Neural cell (in vitro differentiated cells): Measurements from ENCODE around the gene TRMT1. TPM values are rescaled to one million over a fixed set of nuclear protein-coding genes. Genes with fewer than 3 reads are reported as not detected.

Experiments used
- H2AFZ ChIP-seq: fragments of 200-600, 300-800 bp; sonication (generic), shearing (Covaris generic); 2 replicates; pipeline ENCODE4 v1.6.0; 2014; ENCODE audit warnings: low read depth, mild to moderate bottlenecking, antibody characterized with exemption, low read length, moderate library complexity
- H3F3A ChIP-seq: fragments of 200-600 bp; shearing (Covaris generic); 2 replicates; pipeline ENCODE4 v1.6.1; 2016; ENCODE audit warnings: mild to moderate bottlenecking, moderate library complexity, mixed read lengths, antibody characterized with exemption, low read length; ENCODE audit not compliant: insufficient read depth, poor library complexity, severe bottlenecking
- H3K27ac ChIP-seq: fragments of 200-600, 300-800 bp; sonication (generic), shearing (Covaris generic); 2 replicates; pipeline ENCODE4 v1.5.1; 2014; ENCODE audit warnings: mild to moderate bottlenecking, low read length, moderate library complexity
- H3K27me3 ChIP-seq: fragments of 300-800, 200-600 bp; sonication (generic), shearing (Covaris generic); 2 replicates; pipeline ENCODE4 v1.6.0; 2014; ENCODE audit warnings: mild to moderate bottlenecking, low read depth, low read length, moderate library complexity; ENCODE audit not compliant: insufficient read depth
- H3K36me3 ChIP-seq: fragments of 300-800, 200-600 bp; sonication (generic), shearing (Covaris generic); 2 replicates; pipeline ENCODE4 v1.5.1; 2014; ENCODE audit warnings: mild to moderate bottlenecking, antibody characterized with exemption, low read length, moderate library complexity; ENCODE audit not compliant: insufficient read depth
- H3K4me2 ChIP-seq: fragments of 300-800, 200-600 bp; sonication (generic), shearing (Covaris generic); 2 replicates; pipeline ENCODE4 v1.6.0; 2014; ENCODE audit warnings: mild to moderate bottlenecking, low read length
- H3K4me3 ChIP-seq: fragments of 300-800, 200-600 bp; sonication (generic), shearing (Covaris generic); 2 replicates; pipeline ENCODE4 v1.5.1; 2014; ENCODE audit warnings: mild to moderate bottlenecking, low read length, moderate library complexity
- H3K79me2 ChIP-seq: fragments of 200-600 bp; shearing (Covaris generic); replicated peaks from 2 replicates; pipeline ENCODE4 v1.6.0; 2014; ENCODE audit warnings: mild to moderate bottlenecking, low read length, moderate library complexity; ENCODE audit not compliant: insufficient read depth
- H3K9ac ChIP-seq: fragments of 300-800, 200-600 bp; sonication (generic), shearing (Covaris generic); 2 replicates; pipeline ENCODE4 v1.6.1; 2016; ENCODE audit warnings: mild to moderate bottlenecking, low read length, mixed read lengths
- H3K9me2 ChIP-seq: fragments of 200-600 bp; shearing (Covaris generic); 2 replicates; pipeline ENCODE4 v1.6.1; 2016; ENCODE audit warnings: mild to moderate bottlenecking, low read length, mixed read lengths; ENCODE audit not compliant: insufficient read depth
- H3K9me3 ChIP-seq: fragments of 200-600, 300-800 bp; sonication (generic), shearing (Covaris generic); 2 replicates; pipeline ENCODE4 v1.6.1; 2016; ENCODE audit warnings: mild to moderate bottlenecking, mixed run types, low read length, moderate library complexity, mixed read lengths
- H4K20me1 ChIP-seq: fragments of 200-600 bp; shearing (Covaris generic); 2 replicates; pipeline ENCODE4 v1.6.1; 2016; ENCODE audit warnings: mild to moderate bottlenecking, mixed run types; ENCODE audit not compliant: insufficient read depth
- EP300 ChIP-seq: fragments of 450-650 bp; conservative IDR thresholded peaks from 2 replicates; pipeline ENCODE4 v1.6.1; 2014; ENCODE audit warnings: antibody characterized with exemption, mild to moderate bottlenecking, moderate library complexity; ENCODE audit not compliant: poor library complexity, severe bottlenecking
- EZH2 ChIP-seq: fragments of 200-600, 300-800 bp; shearing (Covaris generic), sonication (generic); IDR thresholded peaks from 2 replicates; pipeline ENCODE4 v1.6.1; 2014; ENCODE audit warnings: antibody characterized with exemption, low read length, borderline replicate concordance, mild to moderate bottlenecking; ENCODE audit not compliant: insufficient read depth, poor library complexity, severe bottlenecking
- MXI1 ChIP-seq: fragments of 450-650 bp; conservative IDR thresholded peaks from 2 replicates; pipeline ENCODE4 v1.6.1; 2014; ENCODE audit warnings: antibody characterized with exemption, mild to moderate bottlenecking; ENCODE audit not compliant: poor library complexity, severe bottlenecking
- RAD21 ChIP-seq: fragments of 450-650 bp; conservative IDR thresholded peaks from 2 replicates; pipeline ENCODE4 v1.6.1; 2014; ENCODE audit warnings: antibody characterized with exemption, mild to moderate bottlenecking, moderate library complexity
- SMC3 ChIP-seq: fragments of 450-650 bp; conservative IDR thresholded peaks from 2 replicates; pipeline ENCODE4 v1.6.1; 2014; ENCODE audit warnings: antibody characterized with exemption, mild to moderate bottlenecking, moderate library complexity; ENCODE audit not compliant: poor library complexity
- TAF1 ChIP-seq: IDR thresholded peaks from 2 replicates; pipeline ENCODE4 v1.6.1; 2012; ENCODE audit warnings: low read depth
- polyA plus RNA-seq: library from polyadenylated mRNA; depleted of rRNA; stranded (reverse); fragments of >200 nt; gene quantifications from 2 replicates; pipeline ENCODE4 v1.2.3, GENCODE V29; 2014
- TF ChIP-seq, protein P1 (sequence below): IDR thresholded peaks from 2 replicates; pipeline ENCODE4 v1.6.1; 2012; ENCODE audit warnings: borderline replicate concordance
- TF ChIP-seq, protein P2 (sequence below): fragments of 450-650 bp; IDR thresholded peaks from 2 replicates; pipeline ENCODE4 v1.5.1; 2014; ENCODE audit warnings: antibody characterized with exemption, mild to moderate bottlenecking, moderate library complexity; ENCODE audit not compliant: poor library complexity, severe bottlenecking

The TRMT1 gene
- polyA plus RNA-seq, 1 donor from 2014 or later: 94.4 TPM

DNA sequence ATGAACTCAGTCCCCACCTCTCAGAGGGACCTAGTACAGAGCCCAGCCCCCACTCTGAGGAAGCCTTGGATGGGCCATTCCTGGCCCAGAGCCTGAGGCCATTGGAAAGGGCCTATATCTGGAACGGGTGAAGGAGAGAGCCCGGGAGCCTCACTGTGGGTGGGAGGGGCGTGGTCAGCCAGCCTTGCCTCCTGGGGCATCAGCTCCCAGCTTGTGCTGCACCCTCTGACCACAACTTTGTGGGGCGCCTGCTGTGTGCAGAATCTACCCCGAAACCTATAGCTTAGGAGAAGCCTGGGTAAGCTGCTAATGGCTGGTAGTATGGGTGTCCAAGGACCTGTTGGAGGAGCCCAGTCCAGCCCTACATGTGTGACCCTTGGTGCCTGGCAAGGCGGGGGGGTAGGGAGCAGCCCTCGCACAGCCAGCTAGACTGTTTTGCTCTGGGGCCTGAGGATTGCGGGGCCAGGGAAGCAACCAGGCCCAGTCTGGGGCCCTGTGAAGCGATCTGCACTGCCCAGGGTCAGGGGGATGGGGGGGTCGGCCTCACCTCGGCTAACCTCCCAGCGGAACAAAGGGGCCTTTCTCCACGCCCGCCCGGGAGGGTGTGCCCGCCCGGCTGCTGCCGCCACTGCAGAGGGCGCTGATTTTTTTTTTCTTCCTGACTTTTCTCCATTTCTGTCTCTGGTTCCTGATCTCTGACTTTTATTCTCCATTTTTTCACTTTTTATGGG is 56.1 kb downstream of the TRMT1 start:
- H2AFZ ChIP-seq: no peak overlapping the region
- H3K4me2 ChIP-seq: no peak overlapping the region
- H3K9me3 ChIP-seq: no peaks in the 10 kb centered on the region
- no peak for TF ChIP-seq SMC3
- no peak for TF ChIP-seq EZH2
- no peak for TF ChIP-seq MXI1
- no peak for TF ChIP-seq EP300
- no peak for TF ChIP-seq RAD21
- TF ChIP-seq, protein P1, sequence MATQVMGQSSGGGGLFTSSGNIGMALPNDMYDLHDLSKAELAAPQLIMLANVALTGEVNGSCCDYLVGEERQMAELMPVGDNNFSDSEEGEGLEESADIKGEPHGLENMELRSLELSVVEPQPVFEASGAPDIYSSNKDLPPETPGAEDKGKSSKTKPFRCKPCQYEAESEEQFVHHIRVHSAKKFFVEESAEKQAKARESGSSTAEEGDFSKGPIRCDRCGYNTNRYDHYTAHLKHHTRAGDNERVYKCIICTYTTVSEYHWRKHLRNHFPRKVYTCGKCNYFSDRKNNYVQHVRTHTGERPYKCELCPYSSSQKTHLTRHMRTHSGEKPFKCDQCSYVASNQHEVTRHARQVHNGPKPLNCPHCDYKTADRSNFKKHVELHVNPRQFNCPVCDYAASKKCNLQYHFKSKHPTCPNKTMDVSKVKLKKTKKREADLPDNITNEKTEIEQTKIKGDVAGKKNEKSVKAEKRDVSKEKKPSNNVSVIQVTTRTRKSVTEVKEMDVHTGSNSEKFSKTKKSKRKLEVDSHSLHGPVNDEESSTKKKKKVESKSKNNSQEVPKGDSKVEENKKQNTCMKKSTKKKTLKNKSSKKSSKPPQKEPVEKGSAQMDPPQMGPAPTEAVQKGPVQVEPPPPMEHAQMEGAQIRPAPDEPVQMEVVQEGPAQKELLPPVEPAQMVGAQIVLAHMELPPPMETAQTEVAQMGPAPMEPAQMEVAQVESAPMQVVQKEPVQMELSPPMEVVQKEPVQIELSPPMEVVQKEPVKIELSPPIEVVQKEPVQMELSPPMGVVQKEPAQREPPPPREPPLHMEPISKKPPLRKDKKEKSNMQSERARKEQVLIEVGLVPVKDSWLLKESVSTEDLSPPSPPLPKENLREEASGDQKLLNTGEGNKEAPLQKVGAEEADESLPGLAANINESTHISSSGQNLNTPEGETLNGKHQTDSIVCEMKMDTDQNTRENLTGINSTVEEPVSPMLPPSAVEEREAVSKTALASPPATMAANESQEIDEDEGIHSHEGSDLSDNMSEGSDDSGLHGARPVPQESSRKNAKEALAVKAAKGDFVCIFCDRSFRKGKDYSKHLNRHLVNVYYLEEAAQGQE: no peak
- no peak for TF ChIP-seq TAF1
- H3K9me2 ChIP-seq: no peaks in the 10 kb centered on the region
- peak overlapping the region; percentile 69 for H3K4me3 ChIP-seq
- H3K36me3 ChIP-seq: no peaks in the 10 kb centered on the region
- no peak overlapping the region for H3K9ac ChIP-seq
- H3K27me3 ChIP-seq: peaks cover 84% of the 10 kb centered on the region
- no peaks in the 10 kb centered on the region for H3F3A ChIP-seq
- H4K20me1 ChIP-seq: no peaks in the 10 kb centered on the region
- no peak overlapping the region for H3K27ac ChIP-seq
- H3K79me2 ChIP-seq: no peaks in the 10 kb centered on the region

DNA sequence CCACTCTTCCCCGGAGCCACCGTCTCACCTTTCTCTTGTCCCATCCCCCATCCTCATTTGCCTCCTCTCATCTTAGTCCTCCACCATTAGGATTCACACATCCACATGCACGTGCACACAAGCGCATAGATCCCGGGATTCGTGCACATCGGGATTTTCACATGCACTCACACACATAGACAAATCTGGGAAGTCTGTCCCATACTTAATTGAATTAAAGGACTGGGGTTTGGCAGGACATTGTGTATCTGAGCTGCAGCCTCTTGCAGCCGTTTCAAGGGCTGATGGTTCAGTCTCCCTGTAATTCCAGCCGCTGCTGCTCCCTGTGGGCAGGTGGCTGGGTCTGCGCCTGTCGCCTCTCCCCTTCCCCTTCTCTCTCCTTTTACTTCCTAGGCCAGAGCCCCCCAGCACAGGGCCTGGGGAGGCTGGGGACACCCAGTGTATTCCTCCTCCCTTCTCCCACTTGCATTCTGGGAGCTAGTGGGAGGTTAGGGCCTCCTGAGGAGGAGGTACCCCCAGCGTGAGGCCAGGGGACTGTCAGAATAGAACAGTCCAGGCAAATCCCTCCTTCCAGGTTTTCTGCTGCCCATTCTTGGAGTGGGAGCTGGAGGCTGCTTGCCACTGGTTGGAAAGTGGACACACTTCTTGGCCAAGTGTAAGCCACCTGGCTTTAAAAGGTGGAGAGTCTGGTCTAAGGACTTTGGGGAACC is 57.4 kb downstream of the TRMT1 start:
- Histone ChIP-seq H4K20me1 (no peaks in the 10 kb centered on the region), H3K9me3 (no peaks in the 10 kb centered on the region)
- TF ChIP-seq, protein P2, sequence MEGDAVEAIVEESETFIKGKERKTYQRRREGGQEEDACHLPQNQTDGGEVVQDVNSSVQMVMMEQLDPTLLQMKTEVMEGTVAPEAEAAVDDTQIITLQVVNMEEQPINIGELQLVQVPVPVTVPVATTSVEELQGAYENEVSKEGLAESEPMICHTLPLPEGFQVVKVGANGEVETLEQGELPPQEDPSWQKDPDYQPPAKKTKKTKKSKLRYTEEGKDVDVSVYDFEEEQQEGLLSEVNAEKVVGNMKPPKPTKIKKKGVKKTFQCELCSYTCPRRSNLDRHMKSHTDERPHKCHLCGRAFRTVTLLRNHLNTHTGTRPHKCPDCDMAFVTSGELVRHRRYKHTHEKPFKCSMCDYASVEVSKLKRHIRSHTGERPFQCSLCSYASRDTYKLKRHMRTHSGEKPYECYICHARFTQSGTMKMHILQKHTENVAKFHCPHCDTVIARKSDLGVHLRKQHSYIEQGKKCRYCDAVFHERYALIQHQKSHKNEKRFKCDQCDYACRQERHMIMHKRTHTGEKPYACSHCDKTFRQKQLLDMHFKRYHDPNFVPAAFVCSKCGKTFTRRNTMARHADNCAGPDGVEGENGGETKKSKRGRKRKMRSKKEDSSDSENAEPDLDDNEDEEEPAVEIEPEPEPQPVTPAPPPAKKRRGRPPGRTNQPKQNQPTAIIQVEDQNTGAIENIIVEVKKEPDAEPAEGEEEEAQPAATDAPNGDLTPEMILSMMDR: no peak
- TF ChIP-seq EZH2 (no peak), EP300 (no peak), MXI1 (no peak), SMC3 (no peak)

More for the DNA sequence above, 57.4 kb downstream of the TRMT1 start:
- Histone ChIP-seq H3K9ac (no peak overlapping the region), H3K36me3 (no peaks in the 10 kb centered on the region), H3F3A (no peaks in the 10 kb centered on the region), H3K9me2 (no peaks in the 10 kb centered on the region), H2AFZ (no peak overlapping the region), H3K4me2 (no peak overlapping the region), H3K79me2 (no peaks in the 10 kb centered on the region), H3K27ac (no peak overlapping the region), H3K4me3 (no peak overlapping the region), H3K27me3 (peaks cover 93% of the 10 kb centered on the region)
